Effector memory CD4-positive, alpha-beta T cell (primary cell): ENCODE data around the gene MKRN3.

ENCODE experiments used
- DNase-seq, 3 donors: peaks; one replicate each; pipeline ENCODE4 v3.0.0-alpha.2; 2020
- H3K27ac ChIP-seq: 2 replicates; pipeline ENCODE4 v1.7.0; 2013; ENCODE audit warnings: mild to moderate bottlenecking, low read length, moderate library complexity; ENCODE audit not compliant: insufficient read depth, poor library complexity, severe bottlenecking
- H3K27me3 ChIP-seq: replicated peaks from 2 replicates; pipeline ENCODE4 v1.7.0; 2013; ENCODE audit warnings: mild to moderate bottlenecking, low read length; ENCODE audit not compliant: insufficient read depth, control insufficient read depth, poor library complexity, severe bottlenecking
- H3K36me3 ChIP-seq: 2 replicates; pipeline ENCODE4 v1.7.0; 2013; ENCODE audit warnings: mild to moderate bottlenecking, low read length, moderate library complexity; ENCODE audit not compliant: control insufficient read depth, insufficient read depth
- H3K4me1 ChIP-seq: 2 replicates; pipeline ENCODE4 v1.7.0; 2013; ENCODE audit warnings: low read length, mild to moderate bottlenecking; ENCODE audit not compliant: control insufficient read depth, insufficient read depth, poor library complexity, severe bottlenecking
- H3K4me3 ChIP-seq: 2 replicates; pipeline ENCODE4 v1.7.0; 2013; ENCODE audit warnings: low read length, low read depth, mild to moderate bottlenecking; ENCODE audit not compliant: insufficient read depth, poor library complexity, severe bottlenecking
- H3K9me3 ChIP-seq: 2 replicates; pipeline ENCODE4 v1.7.0; 2013; ENCODE audit warnings: mild to moderate bottlenecking, low read length, moderate library complexity; ENCODE audit not compliant: control insufficient read depth

MKRN3 gene

GRCh38 chr15:23606226-23606625, 40.8 kb downstream of the MKRN3 start:
- no peak overlapping the region for H3K27ac ChIP-seq
- no peaks in the 10 kb centered on the region for H3K9me3 ChIP-seq
- H3K4me3 ChIP-seq: no peak overlapping the region
- H3K4me1 ChIP-seq: no peaks in the 10 kb centered on the region
- H3K36me3 ChIP-seq: no peaks in the 10 kb centered on the region
- H3K27me3 ChIP-seq: no peaks in the 10 kb centered on the region
- DNase-seq: no peak

DNA sequence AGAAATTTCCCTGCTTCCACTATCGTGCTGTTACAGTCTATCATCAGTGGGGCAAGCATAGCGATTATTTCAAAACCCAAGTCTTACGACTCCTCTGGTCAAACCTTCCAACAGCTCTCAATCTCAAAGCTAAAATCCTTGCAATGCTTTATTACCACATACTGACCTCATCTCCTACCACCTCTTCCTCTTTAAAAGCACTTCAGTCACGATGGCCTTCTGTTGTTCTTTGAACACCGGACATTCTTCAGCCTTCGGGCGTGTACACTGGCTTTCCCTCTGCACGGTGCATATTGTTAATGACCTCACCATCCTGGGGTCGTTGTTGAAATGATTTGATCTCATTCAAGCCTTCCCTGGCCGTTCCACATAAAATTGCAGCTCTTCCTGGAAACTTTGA, 51.1 kb downstream of the MKRN3 start:
- Histone ChIP-seq H3K9me3 (no peaks in the 10 kb centered on the region), H3K4me3 (no peak overlapping the region), H3K27ac (no peak overlapping the region), H3K27me3 (no peaks in the 10 kb centered on the region), H3K36me3 (no peaks in the 10 kb centered on the region), H3K4me1 (no peaks in the 10 kb centered on the region)
- no peak for DNase-seq
